GM18868 (cell line): Measurements from ENCODE around the gene PLEKHA3.
"Not testable (repeated sequence)": the region's sequence is repeated elsewhere in the genome, so short reads cannot be mapped to it uniquely, and the experiment has no call there.

Experiments used
- ATAC-seq: cut with Tn5 transposase; IDR thresholded peaks from one replicate; pipeline ENCODE4 v1.9.1; 2021; ENCODE audit warnings: mild to moderate bottlenecking, moderate library complexity; ENCODE audit not compliant: unreplicated experiment

Gene PLEKHA3

DNA sequence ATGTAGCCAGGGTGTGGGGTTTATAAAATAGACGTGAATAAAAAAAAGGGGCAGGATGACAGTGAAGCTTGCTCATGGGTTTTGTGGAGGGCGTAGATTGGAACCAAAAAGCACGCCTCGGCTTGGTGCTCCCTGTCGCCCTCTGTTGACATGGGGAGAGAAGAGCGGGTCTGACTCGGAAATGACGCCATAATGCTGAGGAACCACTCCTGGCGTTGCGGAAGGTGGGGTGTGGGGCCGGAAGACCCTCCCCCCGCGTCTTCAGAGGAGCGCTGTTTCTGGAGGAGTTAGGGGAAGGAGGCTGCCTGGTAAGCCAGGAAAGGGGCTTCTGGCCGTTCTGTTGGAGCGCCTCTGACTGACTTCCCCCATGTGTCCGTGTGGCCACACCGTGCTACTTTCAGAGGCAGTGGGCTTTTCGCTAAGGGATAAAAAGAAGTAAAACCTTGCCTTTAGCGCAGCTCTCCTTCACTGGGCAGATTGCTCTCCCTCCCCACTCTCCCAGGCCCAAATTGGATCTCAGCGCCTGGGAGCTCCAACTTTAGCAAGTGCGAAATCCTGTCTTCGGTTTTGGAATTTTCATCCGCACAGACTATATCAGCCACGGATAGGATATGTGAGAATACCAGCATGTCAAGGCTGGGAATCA lies 42.8 kb downstream of the PLEKHA3 start:
- peak; percentile 96 for ATAC-seq

DNA sequence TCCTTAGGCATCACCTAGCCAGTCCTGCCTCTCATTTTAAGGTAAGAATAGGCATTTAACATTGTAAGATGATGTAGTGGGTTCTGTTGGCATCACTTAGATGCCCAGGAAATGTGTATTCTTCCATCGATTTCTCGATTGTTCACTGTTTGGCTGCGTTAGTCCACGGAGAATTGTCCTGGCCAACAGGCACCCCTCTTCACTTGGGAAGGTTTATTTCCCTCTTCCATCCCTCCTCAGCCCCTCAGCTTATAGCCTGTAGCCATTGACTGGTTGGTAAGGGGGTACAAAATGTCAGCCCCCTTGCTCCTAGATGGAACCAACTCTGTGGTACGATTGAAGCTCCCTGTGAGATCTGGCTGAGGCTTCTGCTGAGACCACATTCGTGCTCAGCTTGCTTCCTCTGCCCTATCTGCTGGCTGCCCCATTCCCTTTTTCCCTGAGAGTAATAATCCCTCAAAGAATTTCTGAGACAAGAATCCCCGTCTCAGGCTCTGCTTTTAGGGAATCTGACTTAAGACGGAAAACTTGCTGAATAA lies 43.4 kb downstream of the PLEKHA3 start:
- ATAC-seq: peak; percentile 1

- not testable (repeated sequence) for ATAC-seq
Measured at GRCh38 chr2:178525010-178525409, 44.8 kb downstream of the PLEKHA3 start.

GRCh38 chr2:178525460-178525859 lies 45.2 kb downstream of the PLEKHA3 start:
- not testable (repeated sequence) for ATAC-seq

DNA sequence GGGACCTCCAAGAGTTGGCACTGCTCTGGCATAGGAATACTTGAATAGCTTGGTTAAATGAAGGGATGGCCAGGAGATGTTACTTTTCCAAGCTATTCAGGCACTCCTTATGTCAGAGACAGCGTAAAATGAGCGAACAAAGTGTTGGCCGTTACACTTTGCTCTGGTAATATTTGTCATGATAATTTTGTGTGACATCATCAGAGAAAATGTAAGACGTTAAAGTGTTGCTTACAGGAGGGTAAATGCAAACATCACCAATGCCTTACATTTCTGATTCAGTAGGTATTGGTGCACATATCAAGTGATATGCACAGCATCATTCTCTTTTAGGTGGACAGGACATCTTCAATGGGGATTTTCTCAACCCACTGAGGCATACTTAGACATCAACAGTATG lies 46.0 kb downstream of the PLEKHA3 start:
- no peak for ATAC-seq

DNA sequence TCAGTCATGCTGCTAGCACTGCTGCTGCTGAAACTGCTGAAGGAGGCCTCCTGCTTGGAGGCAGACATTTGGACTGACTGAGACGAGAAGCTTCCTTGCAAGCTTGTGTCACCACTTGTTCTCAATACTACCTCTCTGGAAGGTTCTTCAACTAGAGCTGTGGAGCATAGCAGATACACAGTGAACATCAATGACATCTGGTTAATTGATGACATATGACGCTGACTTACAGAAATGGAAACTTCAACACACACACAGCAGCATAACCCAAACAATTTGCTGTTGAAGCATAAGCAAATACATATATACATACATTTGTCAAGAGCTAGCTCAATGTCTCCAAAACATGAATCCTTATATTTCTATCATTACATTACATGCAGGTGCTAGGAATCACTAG lies 47.3 kb downstream of the PLEKHA3 start:
- no peak for ATAC-seq

DNA sequence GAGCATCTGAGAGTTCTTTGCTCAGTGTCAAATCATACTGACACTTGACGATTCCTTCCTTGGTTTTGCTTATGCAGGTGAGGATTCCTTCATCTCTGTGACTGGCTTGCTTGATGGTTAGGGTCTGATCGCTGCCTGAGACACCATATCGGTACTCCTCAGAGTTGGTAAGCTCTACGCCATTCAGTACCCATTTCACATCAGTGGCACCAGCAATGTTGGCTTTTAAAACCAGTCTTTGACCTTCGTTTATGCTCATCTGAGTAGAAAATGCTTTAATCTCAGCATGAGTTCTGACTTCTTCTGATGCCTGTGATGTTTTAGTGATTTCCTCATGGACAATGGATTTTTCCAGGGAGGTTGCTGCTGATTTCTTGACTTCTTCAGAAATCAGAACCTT lies 48.4 kb downstream of the PLEKHA3 start:
- no peak for ATAC-seq

DNA sequence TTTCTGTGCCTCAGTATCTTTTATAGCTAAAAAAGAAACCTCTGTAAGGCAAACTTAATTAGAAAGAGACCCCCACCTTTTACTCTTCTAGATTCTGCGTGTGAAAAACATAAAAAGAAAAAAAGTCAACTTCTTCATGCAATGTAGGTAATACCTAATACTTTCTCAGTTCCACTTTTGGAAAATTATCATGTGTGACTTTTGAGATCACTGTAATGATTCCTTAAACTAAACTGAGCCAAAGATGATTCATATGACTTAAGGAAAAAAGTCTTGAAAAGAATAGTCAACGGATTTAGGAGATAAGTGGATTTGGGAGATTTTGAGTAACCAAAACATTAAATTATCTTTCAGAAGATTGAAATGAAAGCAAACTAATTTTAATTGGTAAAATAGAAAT lies 48.9 kb downstream of the PLEKHA3 start:
- no peak for ATAC-seq

- no peak for ATAC-seq
Measured at GRCh38 chr2:178530131-178530530, 49.9 kb downstream of the PLEKHA3 start.

- ATAC-seq: peak; percentile 94
Measured at GRCh38 chr2:178530625-178531142, 50.4 kb downstream of the PLEKHA3 start.

DNA sequence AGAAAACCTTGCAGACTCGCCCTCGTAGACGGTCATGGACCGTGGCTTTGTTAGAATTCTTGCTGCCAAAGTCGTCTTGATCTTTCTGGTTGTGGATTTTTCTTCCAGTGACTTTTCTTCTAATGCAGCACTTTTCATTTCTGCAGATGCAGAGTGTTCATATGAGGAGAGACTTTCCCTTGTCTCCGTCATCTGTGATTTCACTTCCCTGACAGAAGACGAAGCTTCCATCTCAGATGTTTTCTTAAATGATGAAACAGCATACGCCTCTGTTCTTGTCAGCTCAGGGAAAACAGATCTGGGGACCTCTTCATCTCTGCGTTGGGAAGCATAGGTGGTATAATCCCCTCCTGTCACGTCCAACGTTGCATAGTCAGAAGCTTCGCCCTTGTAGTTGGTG lies 50.9 kb downstream of the PLEKHA3 start:
- ATAC-seq: no peak

DNA sequence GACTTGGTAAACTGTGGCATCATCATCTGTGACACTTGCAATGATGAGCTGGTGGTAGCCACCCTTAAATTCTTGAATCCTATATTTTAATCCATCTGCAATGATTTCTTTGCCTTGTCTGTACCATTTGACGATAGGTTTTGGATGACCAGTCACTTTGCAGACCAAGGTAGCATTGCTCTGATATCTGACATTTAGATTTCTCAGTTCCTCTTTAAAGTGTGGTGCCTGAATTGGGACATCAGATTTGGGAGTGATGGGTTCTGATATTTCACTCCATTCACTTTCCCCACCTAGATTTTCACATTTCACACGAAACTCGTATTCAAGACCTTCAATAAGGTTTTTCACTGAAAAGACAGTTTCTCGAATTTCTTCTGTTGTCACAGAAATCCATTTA lies 55.8 kb downstream of the PLEKHA3 start:
- peak; percentile 61 for ATAC-seq

- no peak for ATAC-seq
Measured at GRCh38 chr2:178542161-178542560, 61.9 kb downstream of the PLEKHA3 start.

- no peak for ATAC-seq
Measured at GRCh38 chr2:178542569-178542968, 62.3 kb downstream of the PLEKHA3 start.

- ATAC-seq: peak; percentile 67
Measured at GRCh38 chr2:178550352-178550751, 70.1 kb downstream of the PLEKHA3 start.

- ATAC-seq: no peak
Measured at GRCh38 chr2:178553047-178553446, 72.8 kb downstream of the PLEKHA3 start.
